Keratinocyte (primary cell): ENCODE results near the gene CDH12. TPM values are rescaled to one million over a fixed set of nuclear protein-coding genes. Genes with fewer than 3 reads are reported as not detected.

Experiments used
- DNase-seq: peaks from one replicate; pipeline ENCODE4 v3.0.0-alpha.2; 2011; ENCODE audit warnings: low read depth, missing footprints, low spot score
- FAIRE-seq: peaks from 2 replicates; lab custom pipeline; 2011; peaks lifted over from hg19 to GRCh38; lab: Jason Lieb, UNC
- H2AFZ ChIP-seq: 2 replicates; pipeline ENCODE4 v1.6.0; 2012; ENCODE audit warnings: low read length, control low read depth, inconsistent platforms; ENCODE audit not compliant: control insufficient read depth
- H3K27ac ChIP-seq: 2 replicates; pipeline ENCODE4 v1.5.1; 2011; ENCODE audit warnings: low read length; ENCODE audit not compliant: control insufficient read depth, insufficient read depth
- H3K27me3 ChIP-seq: 3 replicates; pipeline ENCODE4 v1.6.0; 2011; ENCODE audit warnings: low read length; ENCODE audit not compliant: control insufficient read depth, insufficient read depth; ENCODE audit errors: extremely low read depth
- H3K36me3 ChIP-seq, 2 experiments: 2 replicates in 1 of 2; 3 replicates in 1 of 2; pipeline ENCODE4 v1.5.1; 2011; ENCODE audit warnings: low read length in 2 of 2, mild to moderate bottlenecking in 1 of 2; ENCODE audit not compliant: control insufficient read depth in 2 of 2, insufficient read depth in 2 of 2; ENCODE audit errors: extremely low read depth in 1 of 2
- H3K4me1 ChIP-seq: 3 replicates; pipeline ENCODE4 v1.5.1; 2011; ENCODE audit warnings: low read length; ENCODE audit not compliant: control insufficient read depth, insufficient read depth; ENCODE audit errors: extremely low read depth
- H3K4me2 ChIP-seq: 3 replicates; pipeline ENCODE4 v1.6.0; 2011; ENCODE audit warnings: low read depth, low read length; ENCODE audit not compliant: control insufficient read depth, insufficient read depth; ENCODE audit errors: extremely low read depth
- H3K4me3 ChIP-seq, 3 experiments: fragments of 200-600 bp in 1 of 3; sonication (generic) in 1 of 3; 2 replicates in 2 of 3; 3 replicates in 1 of 3; pipeline ENCODE4 v1.5.1; 2011 to 2016; ENCODE audit warnings: low read length in 3 of 3, mild to moderate bottlenecking in 3 of 3, control low read depth in 2 of 3, inconsistent platforms in 1 of 3, low read depth in 1 of 3, mixed read lengths in 1 of 3, mixed run types in 1 of 3, moderate library complexity in 1 of 3; ENCODE audit not compliant: control insufficient read depth in 2 of 3, insufficient read depth in 2 of 3; ENCODE audit errors: extremely low read depth in 1 of 3
- H3K79me2 ChIP-seq: 2 replicates; pipeline ENCODE4 v1.6.0; 2012; ENCODE audit warnings: low read length; ENCODE audit not compliant: control insufficient read depth, insufficient read depth
- H3K9ac ChIP-seq: 3 replicates; pipeline ENCODE4 v1.6.0; 2011; ENCODE audit warnings: low read length; ENCODE audit not compliant: control insufficient read depth, insufficient read depth; ENCODE audit errors: extremely low read depth
- H3K9me1 ChIP-seq: 3 replicates; pipeline ENCODE4 v1.6.0; 2011; ENCODE audit warnings: low read length; ENCODE audit not compliant: control insufficient read depth, insufficient read depth; ENCODE audit errors: extremely low read depth
- H3K9me3 ChIP-seq: 2 replicates; pipeline ENCODE4 v1.5.1; 2012; ENCODE audit warnings: low read depth, low read length; ENCODE audit not compliant: control insufficient read depth
- H4K20me1 ChIP-seq: 3 replicates; pipeline ENCODE4 v1.6.0; 2011; ENCODE audit warnings: low read length; ENCODE audit not compliant: control insufficient read depth, insufficient read depth; ENCODE audit errors: extremely low read depth
- CTCF ChIP-seq, 3 experiments: IDR thresholded peaks in 1 of 3; conservative IDR thresholded peaks in 1 of 3; optimal IDR thresholded peaks in 1 of 3; 2 replicates in 2 of 3; 3 replicates in 1 of 3; pipeline versions ENCODE3 to v1.5.1; 2011; ENCODE audit warnings: low read length in 3 of 3, mild to moderate bottlenecking in 3 of 3, moderate library complexity in 2 of 3, control low read depth in 1 of 3, inconsistent platforms in 1 of 3; ENCODE audit not compliant: insufficient read depth in 2 of 3; ENCODE audit errors: extremely low read depth in 1 of 3
- EZH2 ChIP-seq: IDR thresholded peaks from one replicate; pipeline ENCODE4 v1.6.1; 2012; ENCODE audit warnings: inconsistent platforms, mild to moderate bottlenecking, low read length, moderate library complexity
- dilution Hi-C: fragments of 300-500 bp; cut with MboI; formaldehyde crosslinking; loops from one replicate; pipeline ENCODE4 v1.7.0; 2020; ENCODE audit warnings: low sequenced_read_pairs; ENCODE audit not compliant: extremely low pct_ligation_motif_present
- polyA plus RNA-seq, 5 experiments: library from polyadenylated mRNA; depleted of rRNA in 3 of 5; stranded (reverse) in 3 of 5; stranded (forward) in 1 of 5; unstranded in 1 of 5; fragments of >200 nt; gene quantifications; 1 replicate in 1 of 5; 2 replicates in 3 of 5; 3 replicates in 1 of 5; pipeline versions ENCODE4 v1.2.1 to v1.2.3, GENCODE V29; 2011 to 2012; ENCODE audit warnings: missing spikeins in 2 of 5, low read depth in 1 of 5, low replicate concordance in 1 of 5

CDH12 gene
- polyA plus RNA-seq, 1 donor (not counting 4 experiments of a cell fraction or from before 2014, with no cell fraction given), result not detected

- DNase-seq (no peak), FAIRE-seq (no peak)
- Histone ChIP-seq H3K27ac (no peak overlapping the region), H3K4me1 (peaks cover 2% of the 10 kb centered on the region), H3K9me1 (no peaks in the 10 kb centered on the region), H3K4me3 (no peak overlapping the region), H3K4me2 (no peak overlapping the region), H3K27me3 (no peaks in the 10 kb centered on the region), H2AFZ (no peak overlapping the region), H3K9me3 (no peaks in the 10 kb centered on the region), H3K36me3 (no peaks in the 10 kb centered on the region), H3K79me2 (no peaks in the 10 kb centered on the region), H4K20me1 (no peaks in the 10 kb centered on the region), H3K9ac (no peak overlapping the region)
- dilution Hi-C loops, result no loop called here
- TF ChIP-seq CTCF (optimal IDR thresholded peaks at IDR 0.05 in 1 of 3, IDR thresholded peaks at IDR 0.05 in 1 of 3, conservative IDR thresholded peaks at IDR 0.05 in 1 of 3; ENCODE audit: extremely low read depth in 1 of 3, insufficient read depth in 2 of 3, low read length in 3 of 3) (no peak), EZH2 (no peak)
Measured at GRCh38 chr5:22896152-22896551, 43.0 kb upstream of the CDH12 start.

- Histone ChIP-seq H3K36me3 (no peaks in the 10 kb centered on the region), H3K27me3 (no peaks in the 10 kb centered on the region), H3K4me3 (no peak overlapping the region), H3K4me2 (peak overlapping the region; percentile 10), H2AFZ (no peak overlapping the region), H3K9ac (no peak overlapping the region), H3K79me2 (no peaks in the 10 kb centered on the region), H3K9me1 (no peaks in the 10 kb centered on the region), H3K4me1 (peaks cover 2% of the 10 kb centered on the region), H4K20me1 (no peaks in the 10 kb centered on the region), H3K9me3 (no peaks in the 10 kb centered on the region), H3K27ac (no peak overlapping the region)
- dilution Hi-C loops, result no loop called here
- TF ChIP-seq EZH2, result no peak
- TF ChIP-seq CTCF (optimal IDR thresholded peaks at IDR 0.05 in 1 of 3, IDR thresholded peaks at IDR 0.05 in 1 of 3, conservative IDR thresholded peaks at IDR 0.05 in 1 of 3; ENCODE audit: extremely low read depth in 1 of 3, insufficient read depth in 2 of 3, low read length in 3 of 3), result no peak
- DNase-seq, result no peak
- FAIRE-seq, result no peak
Measured at GRCh38 chr5:22892441-22892840, 39.3 kb upstream of the CDH12 start.
